ENCODE measurements around the gene GFER.

Gene GFER

DNA sequence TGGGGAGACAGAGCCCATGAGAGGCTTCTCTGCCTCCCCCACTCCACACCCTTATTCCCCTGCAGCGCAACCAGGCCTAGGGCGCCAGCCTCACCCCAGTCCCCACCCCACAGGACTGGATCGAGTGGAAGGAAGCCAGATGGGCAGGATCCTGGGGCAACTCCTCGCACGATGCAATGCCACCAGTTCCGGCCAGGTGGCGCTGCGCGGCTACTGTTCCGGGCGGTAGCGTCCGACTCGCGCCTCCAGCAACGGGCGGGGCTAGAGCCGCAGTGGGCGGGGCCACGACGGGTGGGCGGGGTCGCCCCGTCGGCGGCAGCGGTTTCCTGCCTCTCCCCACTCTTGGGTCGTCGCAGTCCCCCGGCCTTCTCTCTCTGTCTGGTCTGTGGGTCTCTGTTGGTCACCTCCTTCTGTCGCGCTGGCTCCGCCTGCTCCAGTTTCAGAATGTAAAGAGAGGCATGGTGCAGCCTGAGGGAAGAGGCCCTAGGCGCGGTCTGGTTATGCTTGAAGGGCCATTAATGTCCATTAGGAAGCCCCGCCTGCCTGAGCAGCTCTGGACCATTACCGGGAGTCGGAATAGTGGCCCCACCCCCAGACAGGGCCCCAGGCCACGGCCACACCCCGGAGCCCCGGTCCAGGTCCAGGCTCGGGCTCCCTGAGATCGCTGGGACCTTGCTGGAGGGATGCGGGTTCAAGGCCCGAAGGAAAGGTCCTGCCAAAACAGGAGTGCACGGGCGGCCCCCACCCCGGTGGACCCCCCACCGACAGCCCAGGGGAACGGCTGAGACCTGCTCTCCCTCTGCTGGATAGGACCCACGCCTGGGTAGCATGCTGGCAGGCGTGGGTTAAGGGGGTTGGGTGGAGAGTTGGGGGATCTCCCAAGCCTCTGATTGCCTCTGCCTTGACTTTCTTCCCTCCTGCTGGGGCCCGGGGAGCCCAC is 39.4 kb downstream of the GFER start (continued):
- TF ChIP-seq, protein P1, sequence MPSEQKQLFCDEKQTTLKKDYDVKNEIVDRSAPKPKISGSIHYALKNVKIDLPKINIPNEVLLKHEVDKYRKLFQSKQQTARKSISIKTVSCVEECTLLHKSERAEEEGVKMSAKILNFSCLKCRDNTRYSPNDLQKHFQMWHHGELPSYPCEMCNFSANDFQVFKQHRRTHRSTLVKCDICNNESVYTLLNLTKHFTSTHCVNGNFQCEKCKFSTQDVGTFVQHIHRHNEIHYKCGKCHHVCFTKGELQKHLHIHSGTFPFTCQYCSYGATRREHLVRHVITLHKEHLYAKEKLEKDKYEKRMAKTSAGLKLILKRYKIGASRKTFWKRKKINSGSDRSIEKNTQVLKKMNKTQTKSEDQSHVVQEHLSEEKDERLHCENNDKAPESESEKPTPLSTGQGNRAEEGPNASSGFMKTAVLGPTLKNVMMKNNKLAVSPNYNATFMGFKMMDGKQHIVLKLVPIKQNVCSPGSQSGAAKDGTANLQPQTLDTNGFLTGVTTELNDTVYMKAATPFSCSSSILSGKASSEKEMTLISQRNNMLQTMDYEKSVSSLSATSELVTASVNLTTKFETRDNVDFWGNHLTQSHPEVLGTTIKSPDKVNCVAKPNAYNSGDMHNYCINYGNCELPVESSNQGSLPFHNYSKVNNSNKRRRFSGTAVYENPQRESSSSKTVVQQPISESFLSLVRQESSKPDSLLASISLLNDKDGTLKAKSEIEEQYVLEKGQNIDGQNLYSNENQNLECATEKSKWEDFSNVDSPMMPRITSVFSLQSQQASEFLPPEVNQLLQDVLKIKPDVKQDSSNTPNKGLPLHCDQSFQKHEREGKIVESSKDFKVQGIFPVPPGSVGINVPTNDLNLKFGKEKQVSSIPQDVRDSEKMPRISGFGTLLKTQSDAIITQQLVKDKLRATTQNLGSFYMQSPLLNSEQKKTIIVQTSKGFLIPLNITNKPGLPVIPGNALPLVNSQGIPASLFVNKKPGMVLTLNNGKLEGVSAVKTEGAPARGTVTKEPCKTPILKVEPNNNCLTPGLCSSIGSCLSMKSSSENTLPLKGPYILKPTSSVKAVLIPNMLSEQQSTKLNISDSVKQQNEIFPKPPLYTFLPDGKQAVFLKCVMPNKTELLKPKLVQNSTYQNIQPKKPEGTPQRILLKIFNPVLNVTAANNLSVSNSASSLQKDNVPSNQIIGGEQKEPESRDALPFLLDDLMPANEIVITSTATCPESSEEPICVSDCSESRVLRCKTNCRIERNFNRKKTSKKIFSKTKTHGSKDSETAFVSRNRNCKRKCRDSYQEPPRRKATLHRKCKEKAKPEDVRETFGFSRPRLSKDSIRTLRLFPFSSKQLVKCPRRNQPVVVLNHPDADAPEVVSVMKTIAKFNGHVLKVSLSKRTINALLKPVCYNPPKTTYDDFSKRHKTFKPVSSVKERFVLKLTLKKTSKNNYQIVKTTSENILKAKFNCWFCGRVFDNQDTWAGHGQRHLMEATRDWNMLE (tag by site-specific recombination; conservative IDR thresholded peaks at IDR 0.05; ENCODE audit: low read depth): no peak
- TF ChIP-seq SP2 (tag by site-specific recombination; IDR thresholded peaks at IDR 0.05) (peak; percentile 84), ZNF132 (tag by site-specific recombination; IDR thresholded peaks at IDR 0.05; ENCODE audit: borderline replicate concordance) (no peak), ZBTB20 (tag by site-specific recombination; IDR thresholded peaks at IDR 0.05) (peak; percentile 76), ZNF416 (tag by site-specific recombination; IDR thresholded peaks at IDR 0.05) (no peak), ZNF510 (tag by site-specific recombination; IDR thresholded peaks at IDR 0.05; ENCODE audit: insufficient replicate concordance) (no peak), ZNF140 (tag by site-specific recombination; IDR thresholded peaks at IDR 0.05) (peak; percentile 63; the same call in 1 of the 2 replicates), KLF9 (tag by site-specific recombination; IDR thresholded peaks at IDR 0.05; ENCODE audit: low read depth) (peak; percentile 96), ZIC2 (tag by site-specific recombination; IDR thresholded peaks at IDR 0.05) (peak; percentile 51), ZBTB48 (tag by site-specific recombination; IDR thresholded peaks at IDR 0.05) (no peak), ZFP69B (tag by site-specific recombination; IDR thresholded peaks at IDR 0.05) (0 out of 2 replicates have a peak, but pooled peaks have one; percentile 22), ZNF2 (tag by site-specific recombination; IDR thresholded peaks at IDR 0.05) (peak; percentile 94), ZNF423 (tag by site-specific recombination; IDR thresholded peaks at IDR 0.05) (no peak), ZBTB8A (tag by site-specific recombination; IDR thresholded peaks at IDR 0.05) (0 out of 2 replicates have a peak, but pooled peaks have one; percentile 36), KLF7 (tag by site-specific recombination; IDR thresholded peaks at IDR 0.05; ENCODE audit: borderline replicate concordance) (0 out of 2 replicates have a peak, but pooled peaks have one; percentile 14)
- TF ChIP-seq, protein P2, sequence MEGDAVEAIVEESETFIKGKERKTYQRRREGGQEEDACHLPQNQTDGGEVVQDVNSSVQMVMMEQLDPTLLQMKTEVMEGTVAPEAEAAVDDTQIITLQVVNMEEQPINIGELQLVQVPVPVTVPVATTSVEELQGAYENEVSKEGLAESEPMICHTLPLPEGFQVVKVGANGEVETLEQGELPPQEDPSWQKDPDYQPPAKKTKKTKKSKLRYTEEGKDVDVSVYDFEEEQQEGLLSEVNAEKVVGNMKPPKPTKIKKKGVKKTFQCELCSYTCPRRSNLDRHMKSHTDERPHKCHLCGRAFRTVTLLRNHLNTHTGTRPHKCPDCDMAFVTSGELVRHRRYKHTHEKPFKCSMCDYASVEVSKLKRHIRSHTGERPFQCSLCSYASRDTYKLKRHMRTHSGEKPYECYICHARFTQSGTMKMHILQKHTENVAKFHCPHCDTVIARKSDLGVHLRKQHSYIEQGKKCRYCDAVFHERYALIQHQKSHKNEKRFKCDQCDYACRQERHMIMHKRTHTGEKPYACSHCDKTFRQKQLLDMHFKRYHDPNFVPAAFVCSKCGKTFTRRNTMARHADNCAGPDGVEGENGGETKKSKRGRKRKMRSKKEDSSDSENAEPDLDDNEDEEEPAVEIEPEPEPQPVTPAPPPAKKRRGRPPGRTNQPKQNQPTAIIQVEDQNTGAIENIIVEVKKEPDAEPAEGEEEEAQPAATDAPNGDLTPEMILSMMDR (tag by site-specific recombination; IDR thresholded peaks at IDR 0.05): peak; percentile 98
- TF ChIP-seq, protein P3, sequence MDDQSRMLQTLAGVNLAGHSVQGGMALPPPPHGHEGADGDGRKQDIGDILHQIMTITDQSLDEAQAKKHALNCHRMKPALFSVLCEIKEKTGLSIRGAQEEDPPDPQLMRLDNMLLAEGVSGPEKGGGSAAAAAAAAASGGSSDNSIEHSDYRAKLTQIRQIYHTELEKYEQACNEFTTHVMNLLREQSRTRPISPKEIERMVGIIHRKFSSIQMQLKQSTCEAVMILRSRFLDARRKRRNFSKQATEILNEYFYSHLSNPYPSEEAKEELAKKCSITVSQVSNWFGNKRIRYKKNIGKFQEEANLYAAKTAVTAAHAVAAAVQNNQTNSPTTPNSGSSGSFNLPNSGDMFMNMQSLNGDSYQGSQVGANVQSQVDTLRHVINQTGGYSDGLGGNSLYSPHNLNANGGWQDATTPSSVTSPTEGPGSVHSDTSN (CRISPR knock-in tag; IDR thresholded peaks at IDR 0.05): peak; percentile 83

- CTCF ChIA-PET: interaction anchor here (2.2 to 3.9 kb wide), 3 partner anchors 11 to 130 kb away, joined by 11 to 35 read pairs (median 20); partner anchors contain the start of gene TRAF7
- H3K27ac ChIP-seq (ENCODE audit: extremely low read depth, low read depth, low read length): no peak overlapping the region
- H3K4me3 ChIP-seq (ENCODE audit: low read depth, low read length): no peak overlapping the region
- no peaks in the 10 kb centered on the region for H3K9me3 ChIP-seq (ENCODE audit: control insufficient read depth, insufficient read depth, low read depth, low read length)
- peaks cover 3% of the 10 kb centered on the region; the same call in 1 of the 2 replicates for H3K4me1 ChIP-seq (ENCODE audit: control insufficient read depth, insufficient read depth, low read length)
- POLR2A ChIA-PET: interaction anchor here (1.0 to 3.2 kb wide), 2 partner anchors 113 to 131 kb away, joined by 4 to 18 read pairs; partner anchors contain the start of gene TRAF7
- H3K36me3 ChIP-seq (ENCODE audit: control insufficient read depth in 2 of 2, insufficient read depth in 1 of 2, low read length in 2 of 2): no peaks in the 10 kb centered on the region
- no peak for TF ChIP-seq IKZF3 (tag by site-specific recombination; IDR thresholded peaks at IDR 0.05)
- no peak for TF ChIP-seq ZNF157 (tag by site-specific recombination; IDR thresholded peaks at IDR 0.05)
- TF ChIP-seq ZNF544 (tag by site-specific recombination; IDR thresholded peaks at IDR 0.05): no peak
- no peak for TF ChIP-seq ZNF510 (tag by site-specific recombination; IDR thresholded peaks at IDR 0.05; ENCODE audit: insufficient replicate concordance)
- no peak for TF ChIP-seq ZNF16 (tag by site-specific recombination; IDR thresholded peaks at IDR 0.05; ENCODE audit: low read depth)
- TF ChIP-seq ZBTB26 (tag by site-specific recombination; optimal IDR thresholded peaks at IDR 0.05): no peak
- no peak for TF ChIP-seq ZNF692 (tag by site-specific recombination; IDR thresholded peaks at IDR 0.05)
These were observed 40.0 kb downstream of the GFER start for GRCh38 chr16:2024032-2024420.
